Brain pericyte (primary cell): Measurements from ENCODE around the gene ZFP37.
"Not testable (repeated sequence)": the region's sequence is repeated elsewhere in the genome, so short reads cannot be mapped to it uniquely, and the experiment has no call there.

Experiments used
- DNase-seq: peaks from one replicate; pipeline ENCODE4 v3.0.0-alpha.2; 2012; ENCODE audit warnings: low read depth, low spot score

Gene ZFP37

GRCh38 chr9:113056191-113057106, at the start of gene ZFP37:
Gene ZFP37 (minus strand): TSS chr9:113056724. CDS start chr9:113056688, 36 bp downstream.
- peak; percentile 87 for DNase-seq

DNA sequence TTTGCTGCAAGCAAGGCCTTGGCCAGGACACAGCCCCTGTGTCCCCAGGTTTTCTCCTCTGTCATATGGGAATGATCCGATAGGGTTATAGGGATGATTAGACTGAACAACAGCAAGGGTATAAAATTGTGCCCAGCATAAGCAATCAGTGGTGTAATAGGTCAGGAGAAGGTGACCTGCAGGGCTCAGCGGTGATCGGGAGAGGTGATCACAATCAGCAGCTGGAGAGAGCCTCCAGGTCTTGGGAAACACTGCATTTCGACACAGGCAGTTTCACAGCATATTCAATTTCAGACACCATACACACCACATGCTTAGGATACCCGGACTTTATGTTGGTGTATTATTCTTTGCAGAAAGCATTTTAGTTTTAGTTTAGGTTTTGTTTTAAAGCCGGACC, 48.8 kb upstream of the ZFP37 start:
- not testable (repeated sequence) for DNase-seq

GRCh38 chr9:113095561-113095960, 39.0 kb upstream of the ZFP37 start:
- no peak for DNase-seq

DNA sequence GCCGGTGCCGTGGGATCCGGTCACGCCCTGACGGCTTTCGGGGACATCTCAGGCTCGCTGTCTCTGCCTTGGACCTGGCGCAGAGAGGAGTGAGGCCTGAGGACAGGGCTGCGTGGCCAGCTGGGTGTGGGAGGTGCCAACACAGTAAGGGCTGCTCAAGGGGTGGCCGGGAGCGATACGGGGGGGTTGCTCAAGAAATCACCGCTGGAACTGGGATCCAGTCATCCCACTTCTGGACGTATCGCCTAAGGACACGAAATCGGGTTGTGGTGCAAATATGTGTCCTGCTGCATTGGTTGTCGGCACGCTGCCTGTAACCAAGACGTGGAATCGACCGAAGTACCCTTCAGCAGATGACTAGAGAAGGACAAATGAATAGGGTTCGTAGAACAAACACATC, 33.4 kb upstream of the ZFP37 start:
- not testable (repeated sequence) for DNase-seq

DNA sequence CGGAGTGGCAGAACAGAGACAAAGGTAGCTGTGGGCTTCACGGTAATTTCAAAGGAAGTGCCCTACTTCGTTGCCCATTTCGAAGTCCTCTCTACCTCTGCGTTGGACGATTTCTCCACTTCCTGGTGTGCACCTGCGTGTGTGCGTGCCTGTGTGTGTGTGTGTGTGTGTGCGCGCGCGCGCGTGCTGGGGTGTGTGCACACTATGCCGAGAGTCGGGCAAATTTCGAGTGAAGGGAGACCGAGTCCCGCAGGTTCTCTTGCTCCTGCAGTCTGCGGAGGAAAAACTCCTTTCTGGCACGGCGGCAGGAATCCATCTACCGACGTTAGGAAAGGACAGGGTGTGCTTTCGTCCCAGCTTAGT, 32.6 kb upstream of the ZFP37 start:
- not testable (repeated sequence) for DNase-seq

- DNase-seq = not testable (repeated sequence)
These were observed 32.1 kb upstream of the ZFP37 start for GRCh38 chr9:113088456-113089142.

GRCh38 chr9:113062932-113063310, 6.4 kb upstream of the ZFP37 start:
- DNase-seq = not testable (repeated sequence)

DNA sequence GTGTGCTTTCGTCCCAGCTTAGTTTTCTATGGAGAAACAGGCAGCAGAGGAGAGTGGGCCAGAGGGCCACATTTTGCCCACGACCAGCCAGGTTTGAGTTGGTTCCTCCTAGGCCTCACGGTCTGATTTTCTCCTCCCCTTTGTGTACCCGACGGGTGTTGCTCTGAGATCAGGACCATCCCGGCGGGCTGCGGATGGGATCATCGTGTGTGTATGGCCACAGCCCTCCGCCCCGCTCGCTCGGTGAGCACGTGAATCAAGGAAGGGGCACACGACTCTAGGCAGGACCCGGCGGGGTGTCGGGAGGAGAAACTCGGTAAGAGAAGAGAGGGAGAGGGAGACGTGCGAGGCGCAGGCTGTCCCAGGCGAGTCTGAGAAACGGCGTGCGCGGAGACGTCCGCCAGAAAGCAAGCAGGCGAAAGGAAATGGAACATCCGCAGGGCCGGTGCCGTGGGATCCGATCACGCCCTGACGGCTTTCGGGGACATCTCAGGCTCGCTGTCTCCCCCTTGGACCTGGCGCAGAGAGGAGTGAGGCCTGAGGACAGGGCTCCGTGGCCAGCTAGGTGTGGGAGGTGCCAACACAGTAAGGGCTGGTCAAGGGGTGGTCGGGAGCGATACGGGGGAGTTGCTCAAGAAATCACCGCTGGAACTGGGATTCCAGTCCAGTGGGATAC, 5.9 kb upstream of the ZFP37 start:
- not testable (repeated sequence) for DNase-seq

DNA sequence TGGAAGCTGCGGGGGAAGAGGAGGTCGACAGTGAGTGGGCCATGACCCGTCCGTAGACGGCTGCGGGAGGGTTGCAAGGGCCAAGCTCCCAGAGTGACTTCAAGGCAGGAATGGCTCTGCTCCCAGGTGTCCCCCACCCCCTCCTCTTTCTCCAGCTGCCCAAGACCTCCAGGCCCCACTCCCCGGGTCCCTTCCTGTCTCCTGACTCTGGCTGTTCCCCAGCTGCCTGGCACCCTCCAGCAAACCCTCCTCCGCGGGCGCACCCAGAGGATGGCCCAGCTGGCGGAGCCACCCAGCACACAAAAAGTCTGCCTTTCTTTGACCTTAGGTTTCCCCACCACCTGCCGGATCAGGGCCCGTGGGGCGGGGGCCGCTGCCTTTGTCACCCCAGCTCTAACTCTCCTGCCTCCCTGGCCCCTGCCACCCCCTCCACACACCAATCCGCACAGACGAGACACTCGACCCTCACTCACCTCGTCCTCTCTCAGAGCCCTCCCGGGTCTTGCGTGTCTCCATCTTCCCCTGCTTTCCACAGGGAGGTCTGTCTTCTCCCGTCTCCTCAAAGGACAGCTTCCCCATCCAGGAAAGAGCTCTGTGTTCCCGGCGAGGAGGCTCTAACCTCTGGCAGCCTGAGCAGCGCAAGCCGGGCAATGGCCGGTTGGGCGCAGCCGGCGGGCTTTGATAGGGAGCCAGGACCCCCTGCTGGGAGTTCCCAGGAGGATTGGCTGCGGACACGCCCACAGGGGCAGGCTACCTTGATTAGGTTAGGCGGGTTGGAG, 4.7 kb upstream of the ZFP37 start:
- DNase-seq = not testable (repeated sequence)

- DNase-seq = not testable (repeated sequence)
These were observed 3.2 kb upstream of the ZFP37 start for GRCh38 chr9:113059581-113060284.

- DNase-seq = no peak
These were observed 669 bp upstream of the ZFP37 start for GRCh38 chr9:113057193-113057592.

DNA sequence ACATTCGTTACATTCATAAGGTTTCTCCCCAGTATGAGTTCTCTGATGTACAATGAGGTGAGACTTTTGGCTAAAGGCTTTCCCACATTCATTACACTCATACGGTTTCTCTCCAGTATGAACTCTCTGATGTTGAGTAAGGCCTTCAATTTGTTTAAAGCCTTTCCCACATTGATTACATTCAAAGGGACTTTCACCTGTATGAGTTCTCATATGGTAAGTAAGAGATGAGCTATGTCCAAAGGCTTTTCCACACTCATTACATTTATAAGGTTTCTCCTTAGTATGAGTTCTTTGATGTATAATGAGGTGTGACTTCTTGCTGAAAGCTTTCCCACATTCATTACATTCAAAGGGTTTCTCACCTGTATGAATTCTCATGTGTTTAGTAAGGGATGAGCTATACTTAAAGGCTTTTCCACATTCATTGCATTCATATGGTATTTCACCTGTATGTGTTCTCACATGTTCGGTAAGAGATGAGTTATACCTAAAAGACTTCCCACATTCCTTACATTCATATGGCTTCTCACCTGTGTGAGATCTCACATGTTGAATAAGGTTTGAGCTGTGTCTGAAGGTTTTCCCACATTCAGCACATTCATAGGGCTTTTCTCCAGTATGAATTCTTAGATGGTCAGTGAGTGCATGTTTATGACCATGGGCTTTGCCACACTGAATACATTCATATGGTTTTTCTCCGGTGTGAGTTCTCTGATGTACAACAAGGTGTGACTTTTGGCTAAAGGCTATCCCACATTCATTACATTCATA, 13.5 kb downstream of the ZFP37 start:
- DNase-seq = no peak

GRCh38 chr9:113026200-113026599, 30.3 kb downstream of the ZFP37 start:
- DNase-seq = no peak

- no peak for DNase-seq
These were observed 38.3 kb downstream of the ZFP37 start for GRCh38 chr9:113018247-113018646.

- DNase-seq = no peak
These were observed 44.0 kb downstream of the ZFP37 start for GRCh38 chr9:113012492-113012891.

DNA sequence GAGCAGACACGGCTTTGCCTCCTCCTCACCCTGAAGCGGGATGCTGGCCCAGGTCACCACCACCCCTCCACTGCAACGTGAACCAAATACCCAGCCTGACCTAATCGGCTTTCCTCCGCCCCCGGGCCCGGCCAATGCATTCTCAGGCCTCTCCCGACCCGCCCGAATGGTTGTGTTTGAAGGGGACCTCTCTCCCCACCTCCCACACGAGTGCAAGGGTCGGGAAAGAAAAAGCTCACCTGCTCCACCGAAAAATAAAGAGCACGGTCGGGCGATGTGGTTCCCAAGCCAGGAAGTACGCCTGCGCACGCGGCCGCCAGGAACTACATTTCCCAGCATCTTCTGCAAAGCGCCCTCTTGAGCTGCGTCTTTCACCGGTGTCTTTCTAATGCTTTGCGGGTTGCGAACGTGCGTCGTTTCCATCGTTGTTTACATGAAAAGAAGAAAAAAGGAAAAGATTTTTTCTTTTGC, 44.6 kb downstream of the ZFP37 start, which contains the start of gene ZNF883:
ZNF883 (minus strand) TSS at position 282 of the 471 bp plus-strand sequence.
- peak; percentile 7 for DNase-seq

GRCh38 chr9:113005777-113006176, 50.7 kb downstream of the ZFP37 start:
- no peak for DNase-seq

DNA sequence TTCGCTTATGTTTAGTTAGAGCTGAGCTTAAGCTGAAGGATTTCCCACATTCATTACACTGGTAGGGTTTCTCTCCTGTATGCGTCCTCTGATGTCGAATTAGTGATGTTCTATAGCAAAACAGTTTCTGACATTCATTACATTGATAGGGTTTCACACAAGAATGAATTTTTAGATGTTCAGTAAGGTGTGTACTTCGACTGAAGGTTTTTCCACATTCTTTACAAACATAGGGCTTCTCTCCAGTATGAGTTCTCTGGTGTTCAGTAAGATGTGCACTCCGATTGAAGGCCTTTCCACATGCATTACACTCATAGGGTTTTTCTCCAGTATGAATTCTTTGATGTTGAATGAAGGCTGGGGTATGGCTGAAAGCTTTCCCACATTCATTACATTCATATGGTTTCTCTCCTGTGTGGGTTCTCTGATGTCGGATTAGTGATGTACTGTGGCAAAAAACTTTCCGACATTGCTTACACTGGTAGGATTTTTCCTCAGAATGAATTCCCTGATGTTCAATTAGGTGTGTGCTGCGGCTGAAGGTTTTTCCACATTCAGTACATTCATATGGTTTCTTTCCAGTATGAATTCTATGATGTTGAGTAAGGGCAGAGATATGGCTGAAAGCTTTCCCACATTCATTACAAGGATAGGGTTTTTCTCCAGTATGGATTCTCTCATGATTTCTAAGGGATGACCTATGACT, 59.1 kb downstream of the ZFP37 start:
- no peak for DNase-seq
